Hepatocyte (in vitro differentiated cells): ENCODE data around the gene TTLL1. TPM values are rescaled to one million over a fixed set of nuclear protein-coding genes. Genes with fewer than 3 reads are reported as not detected.

Experiments
- DNase-seq: peaks from one replicate; pipeline ENCODE4 v3.0.0-alpha.2; 2016; ENCODE audit warnings: low spot score
- H2AFZ ChIP-seq: fragments of 200-600 bp; sonication (generic); 2 replicates; pipeline ENCODE4 v1.6.0; 2016; ENCODE audit warnings: antibody characterized with exemption, mild to moderate bottlenecking
- H3K27ac ChIP-seq: fragments of 200-600 bp; sonication (generic); 2 replicates; pipeline ENCODE4 v1.5.1; 2016; ENCODE audit warnings: mild to moderate bottlenecking
- H3K27me3 ChIP-seq: fragments of 200-600 bp; sonication (generic); 2 replicates; pipeline ENCODE4 v1.6.1; 2016
- H3K36me3 ChIP-seq: fragments of 200-600 bp; sonication (generic); replicated peaks from 2 replicates; pipeline ENCODE4 v1.5.1; 2016; ENCODE audit warnings: low read depth; ENCODE audit not compliant: insufficient read depth
- H3K4me1 ChIP-seq: fragments of 200-600 bp; sonication (generic); 2 replicates; pipeline ENCODE4 v1.5.1; 2016; ENCODE audit warnings: mild to moderate bottlenecking, moderate library complexity; ENCODE audit not compliant: insufficient read depth
- H3K4me2 ChIP-seq: fragments of 200-600 bp; sonication (generic); 2 replicates; pipeline ENCODE4 v1.6.0; 2016
- H3K4me3 ChIP-seq: fragments of 200-600 bp; sonication (generic); 2 replicates; pipeline ENCODE4 v1.5.1; 2016; ENCODE audit warnings: mild to moderate bottlenecking
- H3K79me2 ChIP-seq: fragments of 200-600 bp; sonication (generic); 2 replicates; pipeline ENCODE4 v1.6.0; 2017; ENCODE audit warnings: mild to moderate bottlenecking
- H3K9me2 ChIP-seq: fragments of 200-600 bp; sonication (generic); replicated peaks from 2 replicates; pipeline ENCODE4 v1.6.0; 2017; ENCODE audit warnings: mild to moderate bottlenecking; ENCODE audit not compliant: insufficient read depth
- H3K9me3 ChIP-seq: fragments of 200-600 bp; sonication (generic); 2 replicates; pipeline ENCODE4 v1.5.1; 2016; ENCODE audit warnings: low read depth, mild to moderate bottlenecking
- H4K20me1 ChIP-seq: fragments of 200-600 bp; sonication (generic); 2 replicates; pipeline ENCODE4 v1.6.0; 2016; ENCODE audit warnings: mild to moderate bottlenecking; ENCODE audit not compliant: insufficient read depth, poor library complexity, severe bottlenecking
- EZH2 ChIP-seq: fragments of 200-600 bp; sonication (generic); IDR thresholded peaks from 2 replicates; pipeline ENCODE4 v1.6.1; 2016; ENCODE audit warnings: antibody characterized with exemption, mild to moderate bottlenecking, borderline replicate concordance
- EZH2phosphoT487 ChIP-seq: fragments of 200-600 bp; sonication (generic); IDR thresholded peaks from one replicate; pipeline ENCODE4 v1.6.1; 2018; ENCODE audit warnings: antibody characterized with exemption, mild to moderate bottlenecking, low read depth, moderate library complexity; ENCODE audit not compliant: unreplicated experiment, severe bottlenecking
- WGBS: methylation state at CpG from one replicate; pipeline ENCODE4 v1.1.6; 2016; ENCODE audit warnings: low lambda C conversion rate; ENCODE audit errors: missing lambda C conversion rate; 5-methylcytosine and 5-hydroxymethylcytosine counted together
- polyA plus RNA-seq: library from polyadenylated mRNA; unstranded; fragments of >200 nt; fragmentation: Nextera tagmentation; extraction: Ambion mirVana; gene quantifications from 2 replicates; pipeline ENCODE4 v1.2.1, GENCODE V29; 2016
- total RNA-seq: library from RNA; depleted of rRNA; stranded (reverse); fragments of >200 nt; gene quantifications from 2 replicates; pipeline ENCODE4 v1.2.3, GENCODE V29; 2014
- TF ChIP-seq, protein P1 (sequence below): fragments of 200-600 bp; sonication (generic); IDR thresholded peaks from 2 replicates; pipeline ENCODE4 v1.5.1; 2016; ENCODE audit warnings: antibody characterized with exemption, mild to moderate bottlenecking; ENCODE audit not compliant: poor library complexity

The TTLL1 gene
- total and polyA plus RNA-seq, 2 experiments from 2014 or later: 6.4 to 8.7 TPM

- DNase-seq: peak; percentile 42
- H3K79me2 ChIP-seq: no peaks in the 10 kb centered on the region
- H3K36me3 ChIP-seq: no peaks in the 10 kb centered on the region
- H3K9me3 ChIP-seq: no peaks in the 10 kb centered on the region
- no peak overlapping the region for H3K4me3 ChIP-seq
- peak overlapping the region; percentile 3 for H3K4me2 ChIP-seq
- peaks cover 18% of the 10 kb centered on the region for H3K4me1 ChIP-seq
- no peak for TF ChIP-seq EZH2
- no peak for TF ChIP-seq EZH2phosphoT487
- TF ChIP-seq, protein P1, sequence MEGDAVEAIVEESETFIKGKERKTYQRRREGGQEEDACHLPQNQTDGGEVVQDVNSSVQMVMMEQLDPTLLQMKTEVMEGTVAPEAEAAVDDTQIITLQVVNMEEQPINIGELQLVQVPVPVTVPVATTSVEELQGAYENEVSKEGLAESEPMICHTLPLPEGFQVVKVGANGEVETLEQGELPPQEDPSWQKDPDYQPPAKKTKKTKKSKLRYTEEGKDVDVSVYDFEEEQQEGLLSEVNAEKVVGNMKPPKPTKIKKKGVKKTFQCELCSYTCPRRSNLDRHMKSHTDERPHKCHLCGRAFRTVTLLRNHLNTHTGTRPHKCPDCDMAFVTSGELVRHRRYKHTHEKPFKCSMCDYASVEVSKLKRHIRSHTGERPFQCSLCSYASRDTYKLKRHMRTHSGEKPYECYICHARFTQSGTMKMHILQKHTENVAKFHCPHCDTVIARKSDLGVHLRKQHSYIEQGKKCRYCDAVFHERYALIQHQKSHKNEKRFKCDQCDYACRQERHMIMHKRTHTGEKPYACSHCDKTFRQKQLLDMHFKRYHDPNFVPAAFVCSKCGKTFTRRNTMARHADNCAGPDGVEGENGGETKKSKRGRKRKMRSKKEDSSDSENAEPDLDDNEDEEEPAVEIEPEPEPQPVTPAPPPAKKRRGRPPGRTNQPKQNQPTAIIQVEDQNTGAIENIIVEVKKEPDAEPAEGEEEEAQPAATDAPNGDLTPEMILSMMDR: no peak
- WGBS: 25% methylated on average over 5 of the region's 5 CpGs
- H2AFZ ChIP-seq: no peak overlapping the region
- H4K20me1 ChIP-seq: no peaks in the 10 kb centered on the region
- H3K9me2 ChIP-seq: no peaks in the 10 kb centered on the region
- H3K27me3 ChIP-seq: peaks cover 27% of the 10 kb centered on the region
- H3K27ac ChIP-seq: no peak overlapping the region
Observed at GRCh38 chr22:43114958-43115357, 25.8 kb upstream of the TTLL1 start.

GRCh38 chr22:43113526-43114251, 24.5 kb upstream of the TTLL1 start:
- Histone ChIP-seq H3K4me2 (no peak overlapping the region), H2AFZ (no peak overlapping the region), H3K36me3 (no peaks in the 10 kb centered on the region), H3K4me1 (peaks cover 16% of the 10 kb centered on the region), H3K4me3 (no peak overlapping the region), H3K9me2 (no peaks in the 10 kb centered on the region), H3K27ac (no peak overlapping the region), H3K79me2 (no peaks in the 10 kb centered on the region), H4K20me1 (no peaks in the 10 kb centered on the region), H3K27me3 (peaks cover 38% of the 10 kb centered on the region), H3K9me3 (no peaks in the 10 kb centered on the region)
- no peak for TF ChIP-seq EZH2phosphoT487
- no peak for TF ChIP-seq EZH2
- TF ChIP-seq, protein P1: no peak
- 65% methylated on average over 13 of the region's 13 CpGs for WGBS
- no peak for DNase-seq

GRCh38 chr22:43110927-43111623, 21.9 kb upstream of the TTLL1 start:
- Histone ChIP-seq H3K4me1 (peaks cover 16% of the 10 kb centered on the region), H3K9me2 (no peaks in the 10 kb centered on the region), H3K27me3 (peaks cover 39% of the 10 kb centered on the region), H3K9me3 (no peaks in the 10 kb centered on the region), H3K27ac (no peak overlapping the region), H2AFZ (peak overlapping the region; percentile 64), H3K4me2 (peak overlapping the region; percentile 100), H3K4me3 (peak overlapping the region; percentile 51), H3K36me3 (no peaks in the 10 kb centered on the region), H4K20me1 (no peaks in the 10 kb centered on the region), H3K79me2 (no peaks in the 10 kb centered on the region)
- TF ChIP-seq EZH2 (peak; percentile 68), EZH2phosphoT487 (no peak)
- TF ChIP-seq, protein P1: no peak
- peak; percentile 69 for DNase-seq
- 4% methylated on average over 83 of the region's 86 CpGs for WGBS
